Mammary epithelial cell (primary cell): ENCODE data around the gene VPS16.

Source experiments
- CTCF ChIP-seq, 2 donors: IDR thresholded peaks in 1 of 2; conservative IDR thresholded peaks in 1 of 2; 2 replicates each; pipeline ENCODE4 v1.5.1; 2011 to 2012; ENCODE audit warnings: inconsistent platforms in 2 of 2, low read length in 2 of 2, mild to moderate bottlenecking in 2 of 2, control low read depth in 1 of 2, low read depth in 1 of 2; ENCODE audit not compliant: insufficient read depth in 1 of 2; ENCODE audit errors: extremely low read depth in 1 of 2
- EZH2 ChIP-seq: IDR thresholded peaks from 2 replicates; pipeline ENCODE4 v1.6.1; 2012; ENCODE audit warnings: low read length, inconsistent platforms, borderline replicate concordance

DNA sequence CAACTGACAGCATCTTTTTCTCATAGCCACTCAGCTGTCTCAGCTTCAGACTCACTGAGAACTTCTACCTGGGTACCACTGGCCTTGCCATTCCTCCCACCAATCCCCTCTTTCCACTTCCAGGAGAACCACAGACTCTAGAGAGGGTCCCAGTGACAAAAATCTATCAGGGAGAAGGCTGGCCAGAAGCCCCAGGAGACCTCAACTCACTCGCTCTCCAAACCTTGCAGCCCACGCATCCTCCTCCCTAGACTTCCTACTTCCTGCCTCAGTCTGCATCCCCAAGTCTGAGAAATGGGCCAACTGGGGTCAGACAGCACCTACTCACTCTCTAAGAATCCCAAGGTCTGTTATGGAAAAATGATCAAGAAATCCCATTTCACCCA is 23.2 kb upstream of the VPS16 start:
- TF ChIP-seq CTCF (conservative IDR thresholded peaks at IDR 0.05 in 1 of 2, IDR thresholded peaks at IDR 0.05 in 1 of 2; ENCODE audit: extremely low read depth in 1 of 2, insufficient read depth in 1 of 2, low read depth in 1 of 2, low read length in 2 of 2) (no peak), EZH2 (no peak)
